NCI-H128 (cell line): Measurements from ENCODE around the gene RPL27A.

ENCODE experiments used
- DNase-seq: peaks from one replicate; lab custom pipeline; 2025; ENCODE audit not compliant: unreplicated experiment; lab: John Stamatoyannopoulos, UW

Gene RPL27A

DNA sequence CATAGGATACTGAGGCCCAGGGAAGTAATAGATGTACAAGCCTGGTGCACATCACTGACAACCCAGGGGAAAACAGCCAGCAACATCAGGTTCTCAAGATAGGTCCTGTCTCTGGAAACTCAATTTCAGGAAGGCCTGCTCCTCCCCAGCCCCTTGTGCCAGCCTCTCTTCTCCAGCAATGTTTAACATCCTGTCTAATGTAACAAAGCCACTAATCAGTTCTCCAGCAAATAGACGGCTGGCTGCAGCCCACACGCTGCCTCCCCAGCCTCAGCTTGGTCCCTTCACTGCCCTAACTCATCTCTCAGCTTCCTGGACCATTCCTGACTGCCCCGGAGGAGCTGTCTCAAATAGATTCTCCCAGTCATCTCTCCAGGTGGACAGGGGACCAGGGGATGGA lies 37.8 kb downstream of the RPL27A start:
- no peak for DNase-seq

DNA sequence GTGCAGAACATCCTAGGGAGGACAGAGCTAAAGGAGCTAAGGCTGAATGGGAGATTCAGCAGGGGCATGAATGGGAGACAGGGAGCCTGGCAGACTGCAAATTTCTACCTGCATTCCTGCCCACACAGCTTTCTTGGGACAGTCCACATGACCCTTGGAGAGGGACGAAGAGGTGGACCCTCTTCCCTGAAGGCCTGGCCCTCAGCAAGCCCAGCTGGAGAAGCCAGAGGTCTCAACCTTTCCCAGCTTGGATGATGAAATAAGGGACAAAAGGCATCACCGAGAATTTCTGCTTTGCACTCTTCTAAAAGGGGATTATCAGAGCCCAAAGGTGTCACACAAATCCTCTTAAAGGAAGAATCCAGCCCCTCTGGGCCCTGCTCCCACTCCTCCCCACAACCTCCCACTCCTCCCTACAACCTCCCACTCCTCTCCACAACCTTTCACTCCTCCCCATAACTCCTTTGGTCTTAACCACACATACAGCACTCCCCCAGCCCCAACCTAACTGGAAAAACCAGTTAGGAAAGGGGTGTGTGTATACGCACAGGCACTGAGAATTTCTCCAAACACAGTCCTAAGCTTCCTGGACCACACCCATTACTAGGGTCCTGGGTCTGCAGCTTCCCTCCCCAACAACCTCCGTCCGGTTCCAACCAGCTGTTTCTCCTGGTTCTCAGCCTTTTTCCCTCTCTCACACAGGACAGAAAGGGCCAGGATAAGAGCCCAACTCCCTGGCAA lies 38.4 kb downstream of the RPL27A start:
- no peak for DNase-seq

DNA sequence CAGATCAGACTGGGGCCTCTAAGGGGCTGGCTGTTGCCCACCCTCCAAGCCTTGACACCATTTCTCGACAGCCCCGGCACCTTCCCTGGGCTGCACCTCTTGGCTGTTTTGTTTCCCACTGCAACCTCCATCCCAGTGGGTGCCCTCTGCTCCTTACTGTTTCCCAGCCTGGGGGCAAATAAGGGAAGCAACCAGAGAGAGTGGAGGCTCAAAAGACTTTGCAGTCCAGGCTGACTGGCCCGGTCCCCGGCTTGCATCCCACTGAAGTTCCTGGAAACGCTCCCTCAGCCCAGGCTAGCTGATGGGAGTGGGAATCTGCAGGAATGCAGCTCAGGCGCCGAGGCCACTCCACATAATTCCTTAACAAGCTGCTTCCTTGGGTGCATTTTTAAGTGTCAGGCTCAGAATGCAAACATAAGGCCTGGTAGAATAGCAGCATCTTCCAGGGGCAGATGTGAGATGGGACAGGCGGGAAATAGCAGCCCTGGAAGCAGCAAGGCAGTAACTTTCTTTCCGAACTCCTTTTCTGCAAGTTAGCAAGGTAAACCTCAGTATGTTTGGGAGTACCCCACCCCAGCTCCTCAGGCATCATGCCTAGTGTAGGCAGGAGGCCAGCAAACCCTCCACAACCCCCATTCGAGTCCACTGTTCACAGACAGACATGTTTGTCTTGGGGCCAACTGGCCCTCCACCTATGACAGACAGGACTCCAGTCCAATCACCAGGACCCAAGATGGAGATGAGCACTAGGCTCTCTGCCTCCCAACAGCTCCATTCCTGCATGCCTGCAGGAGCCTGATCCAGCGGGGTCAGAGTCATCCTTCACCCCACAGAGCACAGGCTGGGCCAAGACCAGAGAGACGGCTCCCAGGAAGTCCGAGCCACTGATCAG lies 39.3 kb downstream of the RPL27A start:
- DNase-seq: no peak

DNA sequence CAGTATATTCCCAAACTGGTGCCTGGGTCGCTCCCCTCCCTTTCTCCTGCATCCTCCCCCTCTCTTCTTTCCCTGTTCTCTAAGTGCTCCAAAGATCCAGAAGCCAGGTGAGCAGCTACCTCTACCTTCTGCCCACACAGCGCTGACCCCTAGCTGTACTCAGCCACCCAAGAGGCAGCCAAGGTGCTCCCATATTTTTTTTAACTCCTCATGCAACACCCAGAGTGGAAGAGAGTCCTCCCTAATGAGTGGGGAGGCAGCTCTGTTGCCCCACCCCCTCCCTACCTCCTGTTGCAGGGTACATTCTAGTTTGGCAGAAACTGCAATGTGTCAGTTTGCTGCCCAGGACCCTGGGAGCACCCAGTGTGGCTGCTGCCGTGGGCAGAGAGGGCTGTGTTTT lies 40.2 kb downstream of the RPL27A start:
- no peak for DNase-seq

DNA sequence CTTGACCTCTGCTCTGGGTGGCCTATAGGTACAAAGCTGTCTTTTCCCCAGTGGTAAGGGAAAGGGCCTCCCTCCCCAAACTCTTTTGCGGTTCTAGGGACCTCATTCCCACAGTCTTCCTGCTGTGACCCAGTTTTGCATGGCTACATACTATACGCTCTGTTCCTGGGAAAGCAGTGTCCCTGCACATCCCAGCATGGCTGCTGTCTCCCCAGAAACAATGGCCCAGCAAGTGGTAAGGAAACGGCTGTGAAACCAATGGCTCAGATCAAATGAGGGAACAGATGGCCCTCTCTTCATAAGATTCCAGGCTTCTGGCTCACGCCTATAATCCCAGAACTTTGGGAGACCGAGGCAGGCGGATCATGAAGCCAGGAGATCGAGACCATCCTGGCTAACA lies 41.1 kb downstream of the RPL27A start:
- no peak for DNase-seq

DNA sequence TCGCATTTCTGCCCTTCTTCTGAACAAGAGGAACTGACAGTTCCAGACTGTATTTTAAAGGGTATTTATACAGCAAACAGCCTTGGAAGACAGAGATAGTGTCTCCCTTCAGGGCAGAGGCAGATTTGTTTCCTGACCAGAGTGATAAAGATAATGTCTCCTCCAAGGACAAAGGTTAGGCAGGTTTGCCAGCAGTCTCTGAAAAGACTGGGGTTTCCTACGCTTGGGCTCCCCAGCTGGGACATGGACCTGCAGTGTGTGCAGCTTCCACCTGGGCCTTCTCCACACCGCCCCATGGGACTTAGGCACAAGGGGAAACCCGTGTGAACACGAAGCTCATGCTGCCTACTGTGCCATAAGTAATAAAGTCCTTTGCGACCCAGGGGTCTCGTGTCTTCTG lies 42.1 kb downstream of the RPL27A start:
- no peak for DNase-seq

DNA sequence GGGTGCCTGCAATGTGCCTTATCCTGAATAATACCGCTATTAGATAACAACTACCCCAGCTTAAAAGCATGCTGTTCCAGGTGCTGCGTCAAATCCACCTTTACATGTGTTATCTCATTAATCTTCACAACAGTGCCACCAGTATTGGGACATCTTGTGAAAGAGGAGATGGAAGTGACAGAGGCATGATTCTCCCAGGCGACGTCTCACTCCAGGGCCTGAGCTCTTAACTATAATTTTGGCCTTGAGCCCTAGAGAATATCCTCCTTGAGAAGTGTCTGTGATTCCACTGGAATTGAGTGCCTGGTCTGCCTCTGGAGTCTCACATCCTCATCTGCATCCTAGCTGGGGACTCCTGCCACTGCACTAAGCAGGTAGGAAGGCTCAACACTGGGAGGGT lies 43.8 kb downstream of the RPL27A start:
- DNase-seq: no peak

DNA sequence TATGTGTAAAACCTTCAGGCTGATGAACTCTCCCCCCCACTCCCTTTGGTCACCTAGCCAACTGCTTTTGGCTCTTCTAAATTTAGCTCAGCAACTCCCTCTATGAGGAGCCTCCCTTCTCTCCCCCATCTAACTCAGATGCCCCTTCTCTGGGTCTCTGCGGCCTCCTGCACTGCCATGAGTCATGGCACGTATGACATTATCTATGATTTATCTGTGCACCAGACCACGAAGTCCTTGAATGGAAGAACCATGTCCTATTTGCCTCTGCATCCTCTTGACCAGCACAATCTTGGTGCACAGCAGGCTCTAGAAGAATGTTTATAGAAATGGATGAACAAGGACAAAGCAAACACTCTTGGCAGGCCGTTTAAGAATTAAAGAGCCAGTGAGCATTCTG lies 46.0 kb downstream of the RPL27A start:
- no peak for DNase-seq

DNA sequence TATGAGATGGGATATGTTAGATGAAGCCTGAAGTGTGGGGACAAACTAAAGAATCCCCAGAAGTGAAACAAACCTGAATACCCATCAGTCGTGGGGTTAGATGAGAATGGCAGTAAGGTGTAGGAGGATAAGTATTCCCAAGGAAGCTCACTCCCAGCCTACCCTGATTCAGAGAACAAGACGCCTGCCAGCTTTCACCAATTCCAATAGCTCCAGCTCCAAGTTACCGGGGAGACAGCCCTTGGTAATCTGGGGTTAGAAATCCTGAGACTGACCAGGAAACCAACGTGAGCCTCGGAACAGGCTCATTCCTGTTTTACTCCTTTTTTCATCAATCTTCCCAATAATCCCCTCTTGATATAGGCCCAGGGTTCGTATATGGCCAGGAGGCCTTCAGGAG lies 46.5 kb downstream of the RPL27A start:
- DNase-seq: no peak

DNA sequence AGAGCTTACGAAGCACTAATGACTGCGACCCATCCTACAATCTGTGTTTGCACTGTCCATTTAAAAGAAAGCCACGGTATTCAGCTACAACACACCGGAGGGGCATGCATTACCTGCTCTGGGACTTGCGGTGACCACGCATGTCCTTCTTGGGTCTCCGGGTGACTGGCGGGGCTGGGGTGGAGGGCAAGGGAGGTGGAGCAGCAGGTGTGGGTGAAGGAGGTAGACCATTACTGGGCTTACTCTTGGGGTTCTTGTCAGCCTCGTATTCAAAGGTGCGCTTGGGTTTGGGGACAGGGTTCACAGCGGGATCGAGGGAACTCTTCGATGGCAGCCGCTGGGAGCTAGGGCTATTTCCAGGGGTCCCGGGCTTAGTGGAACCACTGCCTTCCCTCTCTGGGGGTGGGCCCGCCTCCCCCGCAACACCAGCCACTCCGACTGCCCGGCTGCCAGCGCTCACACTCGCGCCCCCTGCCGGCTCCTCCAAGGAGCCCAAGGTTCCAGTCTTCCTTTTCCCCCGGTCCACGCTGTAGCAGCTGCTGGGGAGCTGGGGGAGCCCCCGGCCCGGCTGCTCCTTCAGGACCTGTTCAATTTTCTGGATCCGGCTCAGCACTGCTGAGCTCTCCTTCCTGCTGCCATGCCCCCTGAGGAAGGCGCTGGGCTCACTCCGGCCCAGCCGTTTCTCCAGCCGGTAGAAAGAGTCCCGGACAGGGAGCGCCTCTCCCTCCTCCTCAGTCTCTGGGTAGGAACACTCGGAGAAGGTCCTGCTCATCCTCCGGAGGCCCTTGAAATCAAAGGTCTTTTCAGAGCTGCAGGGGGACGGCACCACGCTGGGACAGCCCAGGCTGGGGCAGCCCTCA lies 47.5 kb downstream of the RPL27A start:
- DNase-seq: no peak

DNA sequence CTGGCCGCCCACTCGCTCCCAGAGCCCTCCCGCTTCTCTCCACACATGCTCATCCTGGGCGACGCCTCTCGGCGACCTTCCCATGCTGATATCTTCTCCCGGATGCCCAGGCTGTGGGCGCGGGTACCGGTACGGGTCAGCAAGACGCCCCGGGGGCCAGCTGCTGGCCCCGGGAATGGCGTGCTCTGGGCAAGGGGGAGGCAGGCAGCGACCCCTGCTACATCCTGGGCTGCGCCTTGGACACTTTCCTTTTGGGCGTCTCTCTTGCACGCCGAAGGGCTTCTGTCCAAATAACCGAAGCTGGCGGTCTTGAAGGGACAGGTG lies 48.1 kb downstream of the RPL27A start:
- DNase-seq: no peak

DNA sequence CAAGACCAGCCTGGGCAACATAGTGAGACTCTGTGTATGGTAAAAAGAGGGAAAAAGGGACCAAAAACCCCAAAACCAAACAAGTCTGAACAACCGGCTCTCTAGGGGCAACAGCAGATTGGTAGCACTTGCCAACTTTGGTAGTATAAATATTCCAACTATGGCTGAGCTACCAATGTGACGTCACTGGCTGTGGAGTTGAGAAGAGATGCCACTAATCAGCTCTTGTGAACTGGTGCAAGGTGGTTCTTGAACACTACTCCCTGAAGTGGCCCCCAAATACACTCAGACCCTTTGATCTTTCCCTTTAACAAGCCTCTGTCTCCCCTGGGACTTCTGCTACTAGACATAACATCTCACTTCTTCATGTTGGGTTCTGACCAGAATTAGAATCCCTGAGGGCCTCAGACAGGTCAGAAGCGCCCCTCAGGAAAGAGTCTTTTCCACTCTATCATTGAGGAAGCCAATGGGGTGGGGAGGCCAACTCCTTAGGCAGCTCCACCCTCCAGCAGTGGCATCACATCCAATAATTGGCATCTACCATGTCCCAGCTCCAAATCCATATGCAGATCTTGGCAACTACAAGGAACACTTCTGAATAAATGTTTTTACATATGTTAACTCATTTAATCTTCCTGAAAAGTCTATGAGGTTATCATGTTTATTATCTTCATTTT lies 49.2 kb downstream of the RPL27A start:
- no peak for DNase-seq

DNA sequence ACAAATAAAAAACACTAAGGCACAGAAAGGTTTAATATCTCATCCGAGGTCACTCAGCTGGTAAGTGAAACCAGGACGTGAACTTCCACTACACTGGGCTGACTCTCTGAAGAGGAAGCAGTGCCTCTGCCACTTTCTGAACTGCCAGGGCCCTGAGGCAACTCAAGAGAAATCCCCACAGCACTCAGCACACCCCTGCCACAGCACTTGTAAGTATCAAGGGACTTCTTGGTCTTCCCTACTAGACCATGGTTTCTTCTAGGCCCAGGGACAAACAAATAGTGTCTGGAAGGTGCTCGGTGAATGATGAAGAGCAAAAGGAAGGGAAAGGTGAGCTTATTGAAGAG lies 49.7 kb downstream of the RPL27A start:
- no peak for DNase-seq

DNA sequence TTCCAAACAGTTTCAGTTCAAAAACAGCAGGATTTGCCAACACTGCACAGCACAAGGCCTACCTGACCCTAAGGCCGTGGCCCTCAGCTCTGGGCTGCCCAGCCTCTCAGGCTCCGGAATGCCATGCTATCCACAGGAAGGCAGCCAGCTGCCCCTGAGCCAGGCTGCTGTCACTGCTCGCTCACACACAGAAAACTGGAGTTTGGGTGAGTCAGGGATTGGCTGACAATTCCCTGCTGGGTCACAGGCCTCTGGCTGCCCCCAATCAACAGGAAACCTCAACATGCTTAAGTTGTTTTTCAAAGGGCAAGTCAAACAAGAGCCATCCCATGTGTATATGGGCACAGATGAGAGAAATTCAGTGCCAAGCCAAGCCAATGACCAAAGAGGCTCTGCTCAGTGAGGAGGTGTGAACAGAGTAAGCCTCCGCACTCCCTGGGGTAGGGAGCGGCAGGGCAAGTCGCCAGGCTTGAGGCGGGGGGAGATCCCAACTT lies 50.2 kb downstream of the RPL27A start:
- DNase-seq: no peak

DNA sequence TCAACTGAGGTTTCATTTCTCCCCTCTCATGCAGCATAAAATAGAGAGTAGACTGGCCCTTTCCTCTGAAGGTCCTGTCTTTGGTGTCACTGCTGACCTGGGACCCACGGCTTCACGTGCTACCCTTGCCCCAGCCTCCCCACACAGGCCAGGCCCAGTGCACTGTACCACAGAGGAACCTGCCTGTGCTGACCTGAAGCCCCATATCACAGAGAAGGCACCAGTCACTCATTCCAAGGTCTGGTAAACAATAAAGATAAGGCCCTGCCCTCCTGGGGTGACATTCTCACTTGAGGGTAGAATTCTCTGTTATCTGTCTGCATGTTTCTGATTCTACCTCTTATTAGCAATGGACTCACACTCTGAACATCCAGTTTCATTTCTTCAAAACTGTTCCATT lies 51.3 kb downstream of the RPL27A start:
- DNase-seq: no peak

DNA sequence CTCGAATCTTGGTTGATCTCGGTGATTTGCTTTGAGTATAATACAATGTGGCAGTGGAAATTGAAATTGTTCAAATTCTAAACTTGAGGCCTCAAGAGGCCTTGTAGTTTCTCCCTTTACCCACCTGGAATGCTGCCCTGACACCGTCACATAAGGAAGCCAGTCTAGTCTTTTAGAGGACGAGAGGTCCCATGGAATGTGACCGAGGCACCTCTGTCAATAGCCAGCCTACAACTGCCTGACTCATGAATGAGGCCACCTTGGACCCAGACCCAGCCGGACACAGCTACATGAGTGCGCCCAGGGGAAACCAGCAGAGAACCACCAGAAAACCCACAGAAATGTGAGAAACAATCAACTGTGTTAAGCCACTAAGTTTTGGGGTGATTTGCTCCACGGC lies 52.5 kb downstream of the RPL27A start:
- no peak for DNase-seq

DNA sequence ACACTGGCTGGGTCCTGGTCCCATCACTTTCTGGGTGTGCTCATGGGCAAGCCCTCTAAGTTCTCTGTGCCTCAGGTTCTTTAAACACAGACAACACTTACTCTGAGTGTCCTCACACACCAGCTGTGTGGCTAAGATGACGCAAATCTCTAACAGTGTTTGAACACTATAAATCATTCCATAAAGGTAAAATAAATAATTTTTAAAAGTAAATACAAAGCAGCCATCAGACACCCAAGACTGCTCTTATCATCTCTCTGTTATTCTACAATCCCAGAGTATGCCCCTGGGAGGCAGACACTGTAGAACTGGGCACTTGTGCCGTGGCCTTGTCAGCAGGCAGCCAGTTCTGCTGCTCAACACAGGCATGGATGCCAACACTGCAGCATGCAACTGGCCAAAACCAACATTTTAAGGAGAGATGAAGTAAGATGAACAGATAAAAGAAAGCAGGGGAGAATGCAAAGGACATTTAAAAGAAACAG lies 56.8 kb downstream of the RPL27A start:
- no peak for DNase-seq
